CD14-positive monocyte (primary cell): Measurements from ENCODE around the gene PPP2CA. TPM values are rescaled to one million over a fixed set of nuclear protein-coding genes. Genes with fewer than 3 reads are reported as not detected.

Source experiments
- DNase-seq, 3 donors: peaks; one replicate each; pipeline ENCODE4 v3.0.0-alpha.2; 2011 to 2022
- H2AFZ ChIP-seq: 2 replicates; pipeline ENCODE4 v1.6.0; 2012; ENCODE audit warnings: mild to moderate bottlenecking, low read depth, low read length, inconsistent platforms; ENCODE audit not compliant: insufficient read depth, poor library complexity, severe bottlenecking
- H3K27ac ChIP-seq, 2 donors: 1 replicate in 1 of 2; 2 replicates in 1 of 2; pipeline ENCODE4 v1.5.1; 2012 to 2013; ENCODE audit warnings: low read length in 2 of 2, control low read depth in 1 of 2, inconsistent platforms in 1 of 2, low read depth in 1 of 2, mild to moderate bottlenecking in 1 of 2
- H3K27me3 ChIP-seq, 2 donors: one replicate each; pipeline versions ENCODE4 v1.6.0 to v1.6.1; 2011 to 2013; ENCODE audit warnings: low read length in 2 of 2; ENCODE audit not compliant: control insufficient read depth in 2 of 2, insufficient read depth in 2 of 2
- H3K36me3 ChIP-seq, 2 donors: replicated peaks in 1 of 2; 1 replicate in 1 of 2; 2 replicates in 1 of 2; pipeline versions ENCODE4 v1.5.1 to v1.6.1; 2012 to 2013; ENCODE audit warnings: low read length in 2 of 2, control low read depth in 1 of 2, inconsistent platforms in 1 of 2, mild to moderate bottlenecking in 1 of 2; ENCODE audit not compliant: insufficient read depth in 2 of 2, control insufficient read depth in 1 of 2
- H3K4me1 ChIP-seq, 2 donors: 1 replicate in 1 of 2; 2 replicates in 1 of 2; pipeline versions ENCODE4 v1.5.1 to v1.6.1; 2012 to 2013; ENCODE audit warnings: low read length in 2 of 2, control low read depth in 1 of 2, inconsistent platforms in 1 of 2, mild to moderate bottlenecking in 1 of 2, moderate library complexity in 1 of 2; ENCODE audit not compliant: insufficient read depth in 2 of 2, control insufficient read depth in 1 of 2
- H3K4me2 ChIP-seq: replicated peaks from 2 replicates; pipeline ENCODE3; 2012; ENCODE audit warnings: low read length, moderate library complexity, mild to moderate bottlenecking; ENCODE audit not compliant: poor library complexity, severe bottlenecking; ENCODE audit errors: extremely low read depth
- H3K4me3 ChIP-seq, 3 experiments: fragments of 200-600 bp in 1 of 3; sonication (generic) in 1 of 3; replicated peaks in 1 of 3; 1 replicate in 2 of 3; 2 replicates in 1 of 3; pipeline ENCODE4 v1.5.1; 2011 to 2013; ENCODE audit warnings: low read length in 3 of 3, mild to moderate bottlenecking in 3 of 3, control low read depth in 2 of 3, low read depth in 2 of 3, inconsistent platforms in 1 of 3, moderate library complexity in 1 of 3
- H3K79me2 ChIP-seq: 2 replicates; pipeline ENCODE4 v1.6.0; 2012; ENCODE audit warnings: mild to moderate bottlenecking, control low read depth, inconsistent platforms, low read length, moderate library complexity; ENCODE audit not compliant: insufficient read depth
- H3K9ac ChIP-seq: 2 replicates; pipeline ENCODE4 v1.6.0; 2017; ENCODE audit warnings: low read length, mild to moderate bottlenecking; ENCODE audit not compliant: insufficient read depth, poor library complexity, severe bottlenecking
- H3K9me3 ChIP-seq, 2 donors: replicated peaks in 1 of 2; 1 replicate in 1 of 2; 2 replicates in 1 of 2; pipeline versions ENCODE4 v1.5.1 to v1.6.1; 2012 to 2013; ENCODE audit warnings: low read length in 2 of 2, control low read depth in 1 of 2; ENCODE audit not compliant: control insufficient read depth in 1 of 2, insufficient read depth in 1 of 2
- H4K20me1 ChIP-seq: 2 replicates; pipeline ENCODE4 v1.6.0; 2012; ENCODE audit warnings: mild to moderate bottlenecking, low read length, control low read depth, moderate library complexity; ENCODE audit not compliant: insufficient read depth
- H3K27ac Mint-ChIP-seq, 7 donors: one replicate each; pipeline ENCODE4 v1.8.0; 2020; ENCODE audit warnings: mild to moderate bottlenecking in 7 of 7, mixed read lengths in 7 of 7, moderate library complexity in 6 of 7, inconsistent platforms in 2 of 7
- H3K27me3 Mint-ChIP-seq, 3 donors: one replicate each; pipeline ENCODE4 v1.8.0; 2021 to 2022; ENCODE audit warnings: low read depth in 3 of 3, mild to moderate bottlenecking in 3 of 3, mixed read lengths in 3 of 3, moderate library complexity in 3 of 3, inconsistent platforms in 1 of 3
- H3K36me3 Mint-ChIP-seq, 2 donors: one replicate each; pipeline ENCODE4 v1.8.0; 2020; ENCODE audit warnings: mixed read lengths in 2 of 2, inconsistent platforms in 1 of 2, mild to moderate bottlenecking in 1 of 2
- H3K4me1 Mint-ChIP-seq: one replicate; pipeline ENCODE4 v1.8.0; 2020; ENCODE audit warnings: mild to moderate bottlenecking, mixed read lengths
- H3K4me3 Mint-ChIP-seq, 2 donors: one replicate each; pipeline ENCODE4 v1.8.0; 2020; ENCODE audit warnings: mild to moderate bottlenecking in 2 of 2, mixed read lengths in 2 of 2, moderate library complexity in 1 of 2
- H3K9me3 Mint-ChIP-seq, 7 donors: one replicate each; pipeline ENCODE4 v1.8.0; 2020 to 2022; ENCODE audit warnings: mixed read lengths in 7 of 7, mild to moderate bottlenecking in 6 of 7, moderate library complexity in 6 of 7, inconsistent platforms in 2 of 7
- WGBS: methylation state at CpG from one replicate; pipeline ENCODE4 v1.1.5; 2013; ENCODE audit warnings: missing lambda C conversion rate; ENCODE audit not compliant: insufficient coverage; 5-methylcytosine and 5-hydroxymethylcytosine counted together
- intact Hi-C, 2 donors: fragments of 100-400 bp; cut with micrococcal nuclease; formaldehyde crosslinking; loops; one replicate each; pipeline versions ENCODE4 v1.15.0 to v1.15.1; 2023
- polyA plus RNA-seq, 3 donors: library from polyadenylated mRNA; depleted of rRNA in 1 of 3; unstranded in 2 of 3; stranded (reverse) in 1 of 3; fragments of 300-500 nt in 2 of 3; fragments of >200 nt in 1 of 3; fragmentation: Illumina TruSeq in 2 of 3; gene quantifications; 1 replicate in 2 of 3; 2 replicates in 1 of 3; pipeline ENCODE4 v1.2.3, GENCODE V29; 2012 to 2021
- TF ChIP-seq, protein P1 (sequence below): fragments of 200-600 bp; IDR thresholded peaks from one replicate; pipeline ENCODE4 v1.8.0; 2022; ENCODE audit warnings: antibody characterized with exemption, mild to moderate bottlenecking

The PPP2CA gene
- polyA plus RNA-seq, 3 donors, result 82.5 to 245 (median 225) TPM

DNA sequence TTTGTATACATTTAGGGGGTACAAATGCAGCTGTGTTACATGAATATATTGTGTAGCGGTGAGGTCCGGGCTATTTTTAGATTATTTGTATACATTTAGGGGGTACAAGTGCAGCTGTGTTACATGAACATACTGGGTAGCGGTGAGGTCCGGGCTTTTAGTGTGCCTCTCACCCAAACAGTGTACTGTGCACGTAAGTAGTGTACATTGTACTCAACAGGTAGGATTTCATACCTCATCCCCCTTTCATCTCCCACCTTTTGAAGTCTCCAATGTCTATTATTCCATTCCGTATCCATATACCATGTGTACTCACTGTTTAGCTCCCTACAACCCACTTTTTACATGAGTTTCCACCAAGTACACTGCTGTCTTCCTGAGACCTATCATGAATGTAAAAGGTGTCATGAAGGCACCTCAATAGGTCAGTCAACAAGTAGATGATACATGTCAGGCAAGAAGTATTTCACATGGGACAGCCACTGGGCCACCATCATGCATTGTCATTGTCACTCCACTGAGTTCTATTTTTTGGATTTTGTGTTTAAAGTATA lies 76.8 kb downstream of the PPP2CA start:
- Mint-ChIP-seq H3K9me3 (no peaks in the 10 kb centered on the region), H3K4me3 (no peak overlapping the region), H3K27me3 (peaks cover 0 to 3% (median 0%) of the 10 kb centered on the region in 3 donors), H3K27ac (no peak overlapping the region), H3K4me1 (peaks cover 12% of the 10 kb centered on the region), H3K36me3 (peaks cover 70 to 84% of the 10 kb centered on the region in 2 donors)
- WGBS, result 100% methylated on average over 1 of the region's 6 CpGs
- no peak overlapping the region for H3K4me3 ChIP-seq
- H3K36me3 ChIP-seq, result peaks cover 74 to 96% of the 10 kb centered on the region in 2 donors
- TF ChIP-seq, protein P1, sequence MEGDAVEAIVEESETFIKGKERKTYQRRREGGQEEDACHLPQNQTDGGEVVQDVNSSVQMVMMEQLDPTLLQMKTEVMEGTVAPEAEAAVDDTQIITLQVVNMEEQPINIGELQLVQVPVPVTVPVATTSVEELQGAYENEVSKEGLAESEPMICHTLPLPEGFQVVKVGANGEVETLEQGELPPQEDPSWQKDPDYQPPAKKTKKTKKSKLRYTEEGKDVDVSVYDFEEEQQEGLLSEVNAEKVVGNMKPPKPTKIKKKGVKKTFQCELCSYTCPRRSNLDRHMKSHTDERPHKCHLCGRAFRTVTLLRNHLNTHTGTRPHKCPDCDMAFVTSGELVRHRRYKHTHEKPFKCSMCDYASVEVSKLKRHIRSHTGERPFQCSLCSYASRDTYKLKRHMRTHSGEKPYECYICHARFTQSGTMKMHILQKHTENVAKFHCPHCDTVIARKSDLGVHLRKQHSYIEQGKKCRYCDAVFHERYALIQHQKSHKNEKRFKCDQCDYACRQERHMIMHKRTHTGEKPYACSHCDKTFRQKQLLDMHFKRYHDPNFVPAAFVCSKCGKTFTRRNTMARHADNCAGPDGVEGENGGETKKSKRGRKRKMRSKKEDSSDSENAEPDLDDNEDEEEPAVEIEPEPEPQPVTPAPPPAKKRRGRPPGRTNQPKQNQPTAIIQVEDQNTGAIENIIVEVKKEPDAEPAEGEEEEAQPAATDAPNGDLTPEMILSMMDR, result no peak
- no peaks in the 10 kb centered on the region for H3K79me2 ChIP-seq
- intact Hi-C loops, result no loop called here
- H3K9ac ChIP-seq, result no peak overlapping the region
- no peak overlapping the region for H3K27ac ChIP-seq
- peaks cover 0 to 6% of the 10 kb centered on the region in 2 donors for H3K4me1 ChIP-seq
- no peaks in the 10 kb centered on the region for H3K9me3 ChIP-seq
- no peaks in the 10 kb centered on the region for H3K27me3 ChIP-seq
- H2AFZ ChIP-seq, result no peak overlapping the region
- peaks cover 55% of the 10 kb centered on the region for H4K20me1 ChIP-seq
- no peak overlapping the region for H3K4me2 ChIP-seq
- DNase-seq, result no peak

DNA sequence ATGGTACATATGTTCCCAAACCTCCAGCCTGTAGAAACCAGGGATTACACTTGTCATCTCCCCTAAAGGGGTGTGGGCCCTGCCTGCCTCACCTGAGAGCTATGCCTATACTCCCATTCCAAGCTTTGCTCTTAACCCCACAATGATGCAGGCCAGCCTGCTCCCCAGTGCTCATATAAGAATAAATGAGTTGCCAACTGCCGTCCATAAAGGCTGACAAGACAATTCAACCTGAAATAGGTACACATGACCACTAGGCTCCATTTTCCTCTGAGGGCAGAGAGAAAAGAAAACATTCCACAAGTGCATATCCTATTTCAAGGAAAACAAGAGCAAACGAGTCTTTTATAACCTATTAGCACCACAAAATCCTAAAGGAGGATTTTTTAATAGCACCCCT lies 77.6 kb downstream of the PPP2CA start:
- Mint-ChIP-seq H3K27me3 (peaks cover 0 to 3% (median 0%) of the 10 kb centered on the region in 3 donors), H3K36me3 (peaks cover 62 to 83% of the 10 kb centered on the region in 2 donors), H3K9me3 (no peaks in the 10 kb centered on the region), H3K27ac (peak overlapping the region in 1 of 7 donors; percentile 40), H3K4me3 (no peak overlapping the region), H3K4me1 (peaks cover 12% of the 10 kb centered on the region)
- H3K4me1 ChIP-seq, result peaks cover 0 to 6% of the 10 kb centered on the region in 2 donors
- DNase-seq, result peak in 1 of 3 donors; percentile 1
- H2AFZ ChIP-seq, result no peak overlapping the region
- H4K20me1 ChIP-seq, result peaks cover 63% of the 10 kb centered on the region
- no peak overlapping the region for H3K4me2 ChIP-seq
- intact Hi-C loops, result no loop called here
- WGBS, result 86% methylated on average over 1 of the region's 2 CpGs
- H3K9me3 ChIP-seq, result no peaks in the 10 kb centered on the region
- peaks cover 74 to 96% of the 10 kb centered on the region in 2 donors for H3K36me3 ChIP-seq
- no peak overlapping the region for H3K9ac ChIP-seq
- TF ChIP-seq, protein P1, result no peak
- no peaks in the 10 kb centered on the region for H3K79me2 ChIP-seq
- no peak overlapping the region for H3K4me3 ChIP-seq
- H3K27me3 ChIP-seq, result no peaks in the 10 kb centered on the region
- H3K27ac ChIP-seq, result no peak overlapping the region
